Measurements from ENCODE around the gene TGFB1. TPM values are rescaled to one million over a fixed set of nuclear protein-coding genes. Genes with fewer than 3 reads are reported as not detected.

The TGFB1 gene
- total and polyA plus RNA-seq, 2 of the 13 experiments (the other 11 are each of a cell fraction or from before 2014, with no cell fraction given), result 4.1 to 5.4 TPM

GRCh38 chr19:41324921-41325639 is 28.6 kb downstream of the TGFB1 start (continued):
- TF ChIP-seq PATZ1 (CRISPR knock-in tag; IDR thresholded peaks at IDR 0.05) (peak; percentile 94), SP4 (CRISPR knock-in tag; IDR thresholded peaks at IDR 0.05) (peak; percentile 32; the same call in 1 of the 2 replicates), TBX2 (CRISPR knock-in tag; IDR thresholded peaks at IDR 0.05; ENCODE audit: borderline replicate concordance) (peak; percentile 59; the same call in 1 of the 2 replicates), POGK (CRISPR knock-in tag; conservative IDR thresholded peaks at IDR 0.05) (0 out of 2 replicates have a peak, but pooled peaks have one; percentile 37), FOXP1 (IDR thresholded peaks at IDR 0.05) (no peak), FOXP1 (CRISPR knock-in tag; IDR thresholded peaks at IDR 0.05) (peak; percentile 35; the same call in 1 of the 2 replicates), MEF2D (CRISPR knock-in tag; IDR thresholded peaks at IDR 0.05) (peak; percentile 66; the same call in 1 of the 2 replicates), HOMEZ (CRISPR knock-in tag; IDR thresholded peaks at IDR 0.05; ENCODE audit: low read depth) (peak; percentile 41; the same call in 1 of the 2 replicates), NR2F6 (IDR thresholded peaks at IDR 0.05) (peak; percentile 25; the same call in 1 of the 2 replicates), NR2F6 (CRISPR knock-in tag; IDR thresholded peaks at IDR 0.05) (peak; percentile 66), ZNF772 (CRISPR knock-in tag; IDR thresholded peaks at IDR 0.05) (0 out of 2 replicates have a peak, but pooled peaks have one; percentile 21), GMEB1 (CRISPR knock-in tag; IDR thresholded peaks at IDR 0.05; ENCODE audit: borderline replicate concordance) (no peak), PAWR (CRISPR knock-in tag; IDR thresholded peaks at IDR 0.05; ENCODE audit: borderline replicate concordance) (0 out of 2 replicates have a peak, but pooled peaks have one; percentile 63), DMAP1 (CRISPR knock-in tag; IDR thresholded peaks at IDR 0.05) (peak; percentile 54; the same call in 1 of the 2 replicates), KAT2B (IDR thresholded peaks at IDR 0.05; ENCODE audit: borderline replicate concordance, low read depth, low read length) (no peak), ZNF383 (CRISPR knock-in tag; IDR thresholded peaks at IDR 0.05; ENCODE audit: borderline replicate concordance) (no peak), ZNF589 (CRISPR knock-in tag; conservative IDR thresholded peaks at IDR 0.05) (0 out of 2 replicates have a peak, but pooled peaks have one; percentile 42), ZNF747 (CRISPR knock-in tag; IDR thresholded peaks at IDR 0.05; ENCODE audit: borderline replicate concordance) (no peak), RBFOX2 (IDR thresholded peaks at IDR 0.05; ENCODE audit: low read depth, low read length) (no peak; the same call in 1 of the 2 replicates), ZFP91 (CRISPR knock-in tag; IDR thresholded peaks at IDR 0.05; ENCODE audit: borderline replicate concordance) (0 out of 2 replicates have a peak, but pooled peaks have one; percentile 31), CREB1 (IDR thresholded peaks at IDR 0.05) (no peak), CREB1 (CRISPR knock-in tag; IDR thresholded peaks at IDR 0.05) (no peak)

Data from HepG2 (cell line).